ENCODE measurements around the gene TDRD7. TPM values are rescaled to one million over a fixed set of nuclear protein-coding genes. Genes with fewer than 3 reads are reported as not detected.

The TDRD7 gene
- total and polyA plus RNA-seq, 9 of the 15 experiments (the other 6 are each of a cell fraction or from before 2014, with no cell fraction given) = 2.2 to 7.7 (median 5.2) TPM

DNA sequence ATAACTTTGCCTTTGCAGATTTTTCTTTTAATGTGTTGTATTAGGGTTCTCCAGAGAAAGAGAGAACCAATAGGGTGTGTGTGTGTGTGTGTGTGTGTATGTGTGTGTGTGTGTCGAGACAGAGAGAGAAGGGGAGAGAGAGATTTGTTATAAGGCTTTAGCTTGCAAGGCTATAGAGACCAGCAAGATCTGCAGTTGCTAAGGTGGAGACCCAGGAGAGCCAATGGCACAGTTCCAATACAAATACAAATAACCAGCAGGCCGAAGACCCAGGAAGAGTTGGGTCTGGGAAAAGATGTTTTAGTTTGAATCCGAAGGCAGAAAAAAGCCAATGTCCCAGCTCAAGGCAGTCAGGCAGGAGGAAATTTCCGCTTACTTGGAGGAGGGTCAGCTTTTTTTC is 112.5 kb downstream of the TDRD7 start:
- in situ Hi-C loops (cut with MboI) (no loop called here), intact Hi-C loops (cut with micrococcal nuclease) (no loop called here)
- WGBS (ENCODE audit: insufficient coverage, low coverage, missing lambda C conversion rate) = 96% methylated on average over 3 of the region's 4 CpGs
- Histone ChIP-seq H3K4me3 (no peak overlapping the region), H3K9me3 (replicated peaks; ENCODE audit: control insufficient read depth, insufficient read depth, low read depth, low read length) (no peaks in the 10 kb centered on the region), H3K4me2 (ENCODE audit: insufficient read depth, low read length) (no peak overlapping the region), H3K27ac (ENCODE audit: extremely low read depth, low read depth, low read length) (no peak overlapping the region), H3K9me1 (ENCODE audit: control insufficient read depth, insufficient read depth, low read length) (no peaks in the 10 kb centered on the region), H3K4me1 (replicated peaks in 1 of 2; ENCODE audit: control insufficient read depth in 2 of 2, insufficient read depth in 2 of 2, low read length in 2 of 2) (peaks cover 1% of the 10 kb centered on the region in 2 experiments; a peak in 1 of 5 replicates), H3K9ac (ENCODE audit: insufficient read depth in 1 of 2, low read depth in 2 of 2, low read length in 2 of 2) (no peak overlapping the region), H3K36me3 (ENCODE audit: control insufficient read depth, insufficient read depth, low read length) (peaks cover 65% of the 10 kb centered on the region; the same call in 2 of the 3 replicates), H3K27me3 (ENCODE audit: control insufficient read depth in 2 of 2, insufficient read depth in 2 of 2, low read length in 2 of 2) (no peaks in the 10 kb centered on the region), H2AFZ (ENCODE audit: low read depth, low read length) (no peak overlapping the region), H4K20me1 (replicated peaks; ENCODE audit: control insufficient read depth, insufficient read depth, low read length) (peaks cover 34% of the 10 kb centered on the region), H3K79me2 (ENCODE audit: control insufficient read depth, insufficient read depth, low read length) (peaks cover 41% of the 10 kb centered on the region)
- no TSS peak for BruUV-seq (replicated peaks)
- FAIRE-seq = no peak
- POLR2A ChIA-PET = interaction anchor here (1.3 kb wide), 1 partner anchor 11 kb away, joined by 4 read pairs; no protein-coding TSS in a partner anchor
- no peak for ATAC-seq
- no peak for DNase-seq (ENCODE audit: extremely low read depth in 1 of 4, low spot score in 3 of 4)
- TF ChIP-seq KLF16 (IDR thresholded peaks at IDR 0.05) = no peak
- TF ChIP-seq, protein P1, sequence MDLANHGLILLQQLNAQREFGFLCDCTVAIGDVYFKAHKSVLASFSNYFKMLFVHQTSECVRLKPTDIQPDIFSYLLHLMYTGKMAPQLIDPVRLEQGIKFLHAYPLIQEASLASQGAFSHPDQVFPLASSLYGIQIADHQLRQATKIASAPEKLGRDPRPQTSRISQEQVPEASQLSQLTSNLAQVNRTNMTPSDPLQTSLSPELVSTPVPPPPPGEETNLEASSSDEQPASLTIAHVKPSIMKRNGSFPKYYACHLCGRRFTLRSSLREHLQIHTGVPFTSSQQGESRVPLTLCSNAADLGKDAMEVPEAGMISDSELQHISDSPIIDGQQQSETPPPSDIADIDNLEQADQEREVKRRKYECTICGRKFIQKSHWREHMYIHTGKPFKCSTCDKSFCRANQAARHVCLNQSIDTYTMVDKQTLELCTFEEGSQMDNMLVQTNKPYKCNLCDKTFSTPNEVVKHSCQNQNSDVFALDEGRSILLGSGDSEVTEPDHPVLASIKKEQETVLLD (IDR thresholded peaks at IDR 0.05) = no peak
- TF ChIP-seq BRD4 (IDR thresholded peaks at IDR 0.05) = no peak
- TF ChIP-seq, protein P2, sequence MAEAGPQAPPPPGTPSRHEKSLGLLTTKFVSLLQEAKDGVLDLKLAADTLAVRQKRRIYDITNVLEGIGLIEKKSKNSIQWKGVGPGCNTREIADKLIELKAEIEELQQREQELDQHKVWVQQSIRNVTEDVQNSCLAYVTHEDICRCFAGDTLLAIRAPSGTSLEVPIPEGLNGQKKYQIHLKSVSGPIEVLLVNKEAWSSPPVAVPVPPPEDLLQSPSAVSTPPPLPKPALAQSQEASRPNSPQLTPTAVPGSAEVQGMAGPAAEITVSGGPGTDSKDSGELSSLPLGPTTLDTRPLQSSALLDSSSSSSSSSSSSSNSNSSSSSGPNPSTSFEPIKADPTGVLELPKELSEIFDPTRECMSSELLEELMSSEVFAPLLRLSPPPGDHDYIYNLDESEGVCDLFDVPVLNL (CRISPR knock-in tag; IDR thresholded peaks at IDR 0.05; ENCODE audit: low read depth) = no peak
- no peak for TF ChIP-seq KDM4B (IDR thresholded peaks at IDR 0.05; ENCODE audit: borderline replicate concordance in 2 of 2, low read depth in 1 of 2)
- TF ChIP-seq SRSF9 (IDR thresholded peaks at IDR 0.05; ENCODE audit: borderline replicate concordance, low read depth, low read length) = no peak
- CTCF ChIA-PET (ENCODE audit: low intra/inter-chr PET ratio) = no interaction called here

Measured in K562 (cell line).